CD14-positive monocyte (primary cell): ENCODE data around the gene LECT2. TPM values are rescaled to one million over a fixed set of nuclear protein-coding genes. Genes with fewer than 3 reads are reported as not detected.

ENCODE experiments used
- DNase-seq, 3 donors: peaks; one replicate each; pipeline ENCODE4 v3.0.0-alpha.2; 2011 to 2022
- H2AFZ ChIP-seq: 2 replicates; pipeline ENCODE4 v1.6.0; 2012; ENCODE audit warnings: mild to moderate bottlenecking, low read depth, low read length, inconsistent platforms; ENCODE audit not compliant: insufficient read depth, poor library complexity, severe bottlenecking
- H3K27ac ChIP-seq, 2 donors: 1 replicate in 1 of 2; 2 replicates in 1 of 2; pipeline ENCODE4 v1.5.1; 2012 to 2013; ENCODE audit warnings: low read length in 2 of 2, control low read depth in 1 of 2, inconsistent platforms in 1 of 2, low read depth in 1 of 2, mild to moderate bottlenecking in 1 of 2
- H3K27me3 ChIP-seq, 2 donors: one replicate each; pipeline versions ENCODE4 v1.6.0 to v1.6.1; 2011 to 2013; ENCODE audit warnings: low read length in 2 of 2; ENCODE audit not compliant: control insufficient read depth in 2 of 2, insufficient read depth in 2 of 2
- H3K36me3 ChIP-seq, 2 donors: replicated peaks in 1 of 2; 1 replicate in 1 of 2; 2 replicates in 1 of 2; pipeline versions ENCODE4 v1.5.1 to v1.6.1; 2012 to 2013; ENCODE audit warnings: low read length in 2 of 2, control low read depth in 1 of 2, inconsistent platforms in 1 of 2, mild to moderate bottlenecking in 1 of 2; ENCODE audit not compliant: insufficient read depth in 2 of 2, control insufficient read depth in 1 of 2
- H3K4me1 ChIP-seq, 2 donors: 1 replicate in 1 of 2; 2 replicates in 1 of 2; pipeline versions ENCODE4 v1.5.1 to v1.6.1; 2012 to 2013; ENCODE audit warnings: low read length in 2 of 2, control low read depth in 1 of 2, inconsistent platforms in 1 of 2, mild to moderate bottlenecking in 1 of 2, moderate library complexity in 1 of 2; ENCODE audit not compliant: insufficient read depth in 2 of 2, control insufficient read depth in 1 of 2
- H3K4me2 ChIP-seq: replicated peaks from 2 replicates; pipeline ENCODE3; 2012; ENCODE audit warnings: low read length, moderate library complexity, mild to moderate bottlenecking; ENCODE audit not compliant: poor library complexity, severe bottlenecking; ENCODE audit errors: extremely low read depth
- H3K4me3 ChIP-seq, 3 experiments: fragments of 200-600 bp in 1 of 3; sonication (generic) in 1 of 3; replicated peaks in 1 of 3; 1 replicate in 2 of 3; 2 replicates in 1 of 3; pipeline ENCODE4 v1.5.1; 2011 to 2013; ENCODE audit warnings: low read length in 3 of 3, mild to moderate bottlenecking in 3 of 3, control low read depth in 2 of 3, low read depth in 2 of 3, inconsistent platforms in 1 of 3, moderate library complexity in 1 of 3
- H3K79me2 ChIP-seq: 2 replicates; pipeline ENCODE4 v1.6.0; 2012; ENCODE audit warnings: mild to moderate bottlenecking, control low read depth, inconsistent platforms, low read length, moderate library complexity; ENCODE audit not compliant: insufficient read depth
- H3K9ac ChIP-seq: 2 replicates; pipeline ENCODE4 v1.6.0; 2017; ENCODE audit warnings: low read length, mild to moderate bottlenecking; ENCODE audit not compliant: insufficient read depth, poor library complexity, severe bottlenecking
- H3K9me3 ChIP-seq, 2 donors: replicated peaks in 1 of 2; 1 replicate in 1 of 2; 2 replicates in 1 of 2; pipeline versions ENCODE4 v1.5.1 to v1.6.1; 2012 to 2013; ENCODE audit warnings: low read length in 2 of 2, control low read depth in 1 of 2; ENCODE audit not compliant: control insufficient read depth in 1 of 2, insufficient read depth in 1 of 2
- H4K20me1 ChIP-seq: 2 replicates; pipeline ENCODE4 v1.6.0; 2012; ENCODE audit warnings: mild to moderate bottlenecking, low read length, control low read depth, moderate library complexity; ENCODE audit not compliant: insufficient read depth
- H3K27ac Mint-ChIP-seq, 7 donors: one replicate each; pipeline ENCODE4 v1.8.0; 2020; ENCODE audit warnings: mild to moderate bottlenecking in 7 of 7, mixed read lengths in 7 of 7, moderate library complexity in 6 of 7, inconsistent platforms in 2 of 7
- H3K27me3 Mint-ChIP-seq, 3 donors: one replicate each; pipeline ENCODE4 v1.8.0; 2021 to 2022; ENCODE audit warnings: low read depth in 3 of 3, mild to moderate bottlenecking in 3 of 3, mixed read lengths in 3 of 3, moderate library complexity in 3 of 3, inconsistent platforms in 1 of 3
- H3K36me3 Mint-ChIP-seq, 2 donors: one replicate each; pipeline ENCODE4 v1.8.0; 2020; ENCODE audit warnings: mixed read lengths in 2 of 2, inconsistent platforms in 1 of 2, mild to moderate bottlenecking in 1 of 2
- H3K4me1 Mint-ChIP-seq: one replicate; pipeline ENCODE4 v1.8.0; 2020; ENCODE audit warnings: mild to moderate bottlenecking, mixed read lengths
- H3K4me3 Mint-ChIP-seq, 2 donors: one replicate each; pipeline ENCODE4 v1.8.0; 2020; ENCODE audit warnings: mild to moderate bottlenecking in 2 of 2, mixed read lengths in 2 of 2, moderate library complexity in 1 of 2
- H3K9me3 Mint-ChIP-seq, 7 donors: one replicate each; pipeline ENCODE4 v1.8.0; 2020 to 2022; ENCODE audit warnings: mixed read lengths in 7 of 7, mild to moderate bottlenecking in 6 of 7, moderate library complexity in 6 of 7, inconsistent platforms in 2 of 7
- CTCF ChIP-seq: fragments of 200-600 bp; IDR thresholded peaks from one replicate; pipeline ENCODE4 v1.8.0; 2022; ENCODE audit warnings: antibody characterized with exemption, mild to moderate bottlenecking
- WGBS: methylation state at CpG from one replicate; pipeline ENCODE4 v1.1.5; 2013; ENCODE audit warnings: missing lambda C conversion rate; ENCODE audit not compliant: insufficient coverage; 5-methylcytosine and 5-hydroxymethylcytosine counted together
- intact Hi-C, 2 donors: fragments of 100-400 bp; cut with micrococcal nuclease; formaldehyde crosslinking; loops; one replicate each; pipeline versions ENCODE4 v1.15.0 to v1.15.1; 2023
- polyA plus RNA-seq, 3 donors: library from polyadenylated mRNA; depleted of rRNA in 1 of 3; unstranded in 2 of 3; stranded (reverse) in 1 of 3; fragments of 300-500 nt in 2 of 3; fragments of >200 nt in 1 of 3; fragmentation: Illumina TruSeq in 2 of 3; gene quantifications; 1 replicate in 2 of 3; 2 replicates in 1 of 3; pipeline ENCODE4 v1.2.3, GENCODE V29; 2012 to 2021

The LECT2 gene
- polyA plus RNA-seq, 3 donors: not detected

DNA sequence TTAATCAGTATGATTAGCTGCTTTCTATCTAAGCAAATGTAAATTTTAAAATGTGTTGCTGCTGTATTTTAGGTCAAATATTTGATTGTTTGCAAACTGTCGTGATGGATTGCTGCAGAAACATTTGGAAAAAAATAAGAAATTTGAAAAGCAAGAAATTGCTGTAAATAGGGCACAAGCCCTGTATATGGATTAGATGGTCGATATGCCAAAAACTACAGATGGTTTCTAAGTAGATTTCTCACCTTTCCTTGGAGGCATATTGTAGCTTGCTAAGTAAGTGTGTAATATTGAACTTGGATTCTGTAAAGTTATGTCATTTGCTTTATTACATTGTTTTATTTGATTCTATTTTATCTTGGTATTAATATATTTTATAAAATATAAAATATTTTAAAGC is 13.1 kb downstream of the LECT2 start:
- Mint-ChIP-seq H3K9me3 (no peaks in the 10 kb centered on the region), H3K36me3 (no peaks in the 10 kb centered on the region), H3K27me3 (peaks cover 8 to 24% (median 16%) of the 10 kb centered on the region in 3 donors), H3K27ac (no peak overlapping the region), H3K4me1 (no peaks in the 10 kb centered on the region), H3K4me3 (no peak overlapping the region)
- DNase-seq: no peak
- Histone ChIP-seq H3K4me3 (no peak overlapping the region), H3K27ac (no peak overlapping the region), H3K4me2 (no peak overlapping the region), H2AFZ (no peak overlapping the region), H3K27me3 (peaks cover 31 to 38% of the 10 kb centered on the region in 2 donors), H3K79me2 (no peaks in the 10 kb centered on the region), H3K9ac (no peak overlapping the region), H4K20me1 (no peaks in the 10 kb centered on the region), H3K9me3 (no peaks in the 10 kb centered on the region), H3K36me3 (no peaks in the 10 kb centered on the region), H3K4me1 (no peaks in the 10 kb centered on the region)
- no peak for TF ChIP-seq CTCF
- WGBS: 100% methylated on average over 1 of the region's 2 CpGs
- intact Hi-C loops: loop anchor here in 1 of 2 donors (10.0 kb wide), 1 partner anchor 273 kb away; no protein-coding TSS in a partner anchor

GRCh38 chr5:135937245-135937911 is 17.4 kb downstream of the LECT2 start:
- Mint-ChIP-seq H3K27me3 (peaks cover 21 to 37% (median 23%) of the 10 kb centered on the region in 3 donors), H3K27ac (no peak overlapping the region), H3K4me1 (no peaks in the 10 kb centered on the region), H3K4me3 (no peak overlapping the region), H3K9me3 (no peaks in the 10 kb centered on the region), H3K36me3 (no peaks in the 10 kb centered on the region)
- WGBS: 100% methylated on average over 1 of the region's 5 CpGs
- Histone ChIP-seq H3K27me3 (peaks cover 51 to 56% of the 10 kb centered on the region in 2 donors), H3K9ac (no peak overlapping the region), H3K9me3 (no peaks in the 10 kb centered on the region), H3K79me2 (no peaks in the 10 kb centered on the region), H3K4me1 (no peaks in the 10 kb centered on the region), H3K36me3 (no peaks in the 10 kb centered on the region), H3K27ac (no peak overlapping the region), H2AFZ (no peak overlapping the region), H3K4me3 (no peak overlapping the region), H4K20me1 (no peaks in the 10 kb centered on the region), H3K4me2 (no peak overlapping the region)
- TF ChIP-seq CTCF: no peak
- intact Hi-C loops: no loop called here
- no peak for DNase-seq
